ENCODE results near the gene ZNF784.

The ZNF784 gene

GRCh38 chr19:55623561-55623960, 805 bp downstream of the ZNF784 start:
- H3K36me3 ChIP-seq (ENCODE audit: control insufficient read depth, insufficient read depth, low read length): peaks cover 17% of the 10 kb centered on the region
- H3K4me1 ChIP-seq (ENCODE audit: control insufficient read depth, insufficient read depth, low read length): no peaks in the 10 kb centered on the region; the same call in 1 of the 2 replicates
- H3K9me3 ChIP-seq (ENCODE audit: control insufficient read depth, insufficient read depth, low read depth, low read length): no peaks in the 10 kb centered on the region
- H3K27ac ChIP-seq (ENCODE audit: low read depth, low read length): no peak overlapping the region
- no peaks in the 10 kb centered on the region for H3K27me3 ChIP-seq (ENCODE audit: control insufficient read depth, insufficient read depth, low read length)
- no peak overlapping the region for H3K9ac ChIP-seq (ENCODE audit: low read length)
- peak overlapping the region; percentile 53 for H3K4me3 ChIP-seq (ENCODE audit: low read depth, low read length)

GRCh38 chr19:55623130-55623529, 1.2 kb downstream of the ZNF784 start:
- H3K9me3 ChIP-seq (ENCODE audit: control insufficient read depth, insufficient read depth, low read depth, low read length): no peaks in the 10 kb centered on the region
- H3K36me3 ChIP-seq (ENCODE audit: control insufficient read depth, insufficient read depth, low read length): peaks cover 17% of the 10 kb centered on the region
- no peaks in the 10 kb centered on the region; the same call in 1 of the 2 replicates for H3K4me1 ChIP-seq (ENCODE audit: control insufficient read depth, insufficient read depth, low read length)
- H3K4me3 ChIP-seq (ENCODE audit: low read depth, low read length): no peak overlapping the region
- H3K27me3 ChIP-seq (ENCODE audit: control insufficient read depth, insufficient read depth, low read length): no peaks in the 10 kb centered on the region
- H3K9ac ChIP-seq (ENCODE audit: low read length): no peak overlapping the region
- H3K27ac ChIP-seq (ENCODE audit: low read depth, low read length): no peak overlapping the region

GRCh38 chr19:55622242-55622969, 2.0 kb downstream of the ZNF784 start:
- Histone ChIP-seq H3K9ac (ENCODE audit: low read length) (no peak overlapping the region), H3K27me3 (ENCODE audit: control insufficient read depth, insufficient read depth, low read length) (no peaks in the 10 kb centered on the region), H3K27ac (ENCODE audit: low read depth, low read length) (no peak overlapping the region), H3K4me1 (ENCODE audit: control insufficient read depth, insufficient read depth, low read length) (no peaks in the 10 kb centered on the region; the same call in 1 of the 2 replicates), H3K4me3 (ENCODE audit: low read depth, low read length) (no peak overlapping the region), H3K36me3 (ENCODE audit: control insufficient read depth, insufficient read depth, low read length) (peaks cover 20% of the 10 kb centered on the region), H3K9me3 (ENCODE audit: control insufficient read depth, insufficient read depth, low read depth, low read length) (no peaks in the 10 kb centered on the region)

GRCh38 chr19:55621673-55622231, 2.6 kb downstream of the ZNF784 start:
- no peak overlapping the region for H3K27ac ChIP-seq (ENCODE audit: low read depth, low read length)

GRCh38 chr19:55621205-55621672, 3.1 kb downstream of the ZNF784 start:
- H3K4me3 ChIP-seq (ENCODE audit: low read depth, low read length): no peak overlapping the region
- no peak overlapping the region for H3K9ac ChIP-seq (ENCODE audit: low read length)
- no peak overlapping the region for H3K27ac ChIP-seq (ENCODE audit: low read depth, low read length)
- no peaks in the 10 kb centered on the region for H3K9me3 ChIP-seq (ENCODE audit: control insufficient read depth, insufficient read depth, low read depth, low read length)
- H3K27me3 ChIP-seq (ENCODE audit: control insufficient read depth, insufficient read depth, low read length): no peaks in the 10 kb centered on the region
- H3K4me1 ChIP-seq (ENCODE audit: control insufficient read depth, insufficient read depth, low read length): no peaks in the 10 kb centered on the region; the same call in 1 of the 2 replicates
- H3K36me3 ChIP-seq (ENCODE audit: control insufficient read depth, insufficient read depth, low read length): peaks cover 28% of the 10 kb centered on the region

More at GRCh38 chr19:55621673-55622231, 2.6 kb downstream of the ZNF784 start:
- H3K27me3 ChIP-seq (ENCODE audit: control insufficient read depth, insufficient read depth, low read length): no peaks in the 10 kb centered on the region
- H3K9me3 ChIP-seq (ENCODE audit: control insufficient read depth, insufficient read depth, low read depth, low read length): no peaks in the 10 kb centered on the region
- peaks cover 25% of the 10 kb centered on the region for H3K36me3 ChIP-seq (ENCODE audit: control insufficient read depth, insufficient read depth, low read length)
- no peaks in the 10 kb centered on the region; the same call in 1 of the 2 replicates for H3K4me1 ChIP-seq (ENCODE audit: control insufficient read depth, insufficient read depth, low read length)
- H3K9ac ChIP-seq (ENCODE audit: low read length): no peak overlapping the region
- H3K4me3 ChIP-seq (ENCODE audit: low read depth, low read length): no peak overlapping the region

- Histone ChIP-seq H3K9ac (ENCODE audit: low read length) (no peak overlapping the region), H3K4me3 (ENCODE audit: low read depth, low read length) (no peak overlapping the region), H3K27ac (ENCODE audit: low read depth, low read length) (no peak overlapping the region), H3K9me3 (ENCODE audit: control insufficient read depth, insufficient read depth, low read depth, low read length) (no peaks in the 10 kb centered on the region), H3K36me3 (ENCODE audit: control insufficient read depth, insufficient read depth, low read length) (peaks cover 33% of the 10 kb centered on the region), H3K27me3 (ENCODE audit: control insufficient read depth, insufficient read depth, low read length) (no peaks in the 10 kb centered on the region), H3K4me1 (ENCODE audit: control insufficient read depth, insufficient read depth, low read length) (no peaks in the 10 kb centered on the region; the same call in 1 of the 2 replicates)
Observed at GRCh38 chr19:55620410-55621204, 3.8 kb downstream of the ZNF784 start.

GRCh38 chr19:55619286-55619685, 5.1 kb downstream of the ZNF784 start:
- no peaks in the 10 kb centered on the region for H3K9me3 ChIP-seq (ENCODE audit: control insufficient read depth, insufficient read depth, low read depth, low read length)
- no peak overlapping the region for H3K4me3 ChIP-seq (ENCODE audit: low read depth, low read length)
- H3K27me3 ChIP-seq (ENCODE audit: control insufficient read depth, insufficient read depth, low read length): no peaks in the 10 kb centered on the region
- no peak overlapping the region for H3K27ac ChIP-seq (ENCODE audit: low read depth, low read length)
- no peaks in the 10 kb centered on the region; the same call in 1 of the 2 replicates for H3K4me1 ChIP-seq (ENCODE audit: control insufficient read depth, insufficient read depth, low read length)
- peaks cover 42% of the 10 kb centered on the region for H3K36me3 ChIP-seq (ENCODE audit: control insufficient read depth, insufficient read depth, low read length)
- H3K9ac ChIP-seq (ENCODE audit: low read length): no peak overlapping the region

GRCh38 chr19:55618426-55618825, 5.9 kb downstream of the ZNF784 start:
- Histone ChIP-seq H3K4me1 (ENCODE audit: control insufficient read depth, insufficient read depth, low read length) (no peaks in the 10 kb centered on the region), H3K27me3 (ENCODE audit: control insufficient read depth, insufficient read depth, low read length) (no peaks in the 10 kb centered on the region), H3K9me3 (ENCODE audit: control insufficient read depth, insufficient read depth, low read depth, low read length) (no peaks in the 10 kb centered on the region), H3K9ac (ENCODE audit: low read length) (no peak overlapping the region), H3K4me3 (ENCODE audit: low read depth, low read length) (no peak overlapping the region), H3K36me3 (ENCODE audit: control insufficient read depth, insufficient read depth, low read length) (peaks cover 42% of the 10 kb centered on the region), H3K27ac (ENCODE audit: low read depth, low read length) (no peak overlapping the region)

GRCh38 chr19:55617426-55617825, 6.9 kb downstream of the ZNF784 start:
- no peaks in the 10 kb centered on the region for H3K4me1 ChIP-seq (ENCODE audit: control insufficient read depth, insufficient read depth, low read length)
- peaks cover 41% of the 10 kb centered on the region for H3K36me3 ChIP-seq (ENCODE audit: control insufficient read depth, insufficient read depth, low read length)
- H3K27me3 ChIP-seq (ENCODE audit: control insufficient read depth, insufficient read depth, low read length): no peaks in the 10 kb centered on the region
- no peak overlapping the region for H3K4me3 ChIP-seq (ENCODE audit: low read depth, low read length)
- H3K27ac ChIP-seq (ENCODE audit: low read depth, low read length): no peak overlapping the region
- no peaks in the 10 kb centered on the region for H3K9me3 ChIP-seq (ENCODE audit: control insufficient read depth, insufficient read depth, low read depth, low read length)
- no peak overlapping the region for H3K9ac ChIP-seq (ENCODE audit: low read length)

GRCh38 chr19:55616395-55616875, 7.9 kb downstream of the ZNF784 start:
- Histone ChIP-seq H3K9me3 (ENCODE audit: control insufficient read depth, insufficient read depth, low read depth, low read length) (no peaks in the 10 kb centered on the region), H3K27me3 (ENCODE audit: control insufficient read depth, insufficient read depth, low read length) (no peaks in the 10 kb centered on the region), H3K36me3 (ENCODE audit: control insufficient read depth, insufficient read depth, low read length) (peaks cover 39% of the 10 kb centered on the region), H3K9ac (ENCODE audit: low read length) (no peak overlapping the region), H3K4me1 (ENCODE audit: control insufficient read depth, insufficient read depth, low read length) (no peaks in the 10 kb centered on the region), H3K4me3 (ENCODE audit: low read depth, low read length) (no peak overlapping the region), H3K27ac (ENCODE audit: low read depth, low read length) (no peak overlapping the region)

All from HUES6 (cell line).